ENCODE results near the gene POLR3E.

GRCh38 chr16:22285080-22285479, 12.1 kb upstream of the POLR3E start:
- TF ChIP-seq PAX5 (IDR thresholded peaks at IDR 0.05; ENCODE audit: insufficient read depth, low read length, severe bottlenecking): no peak
- no peak for TF ChIP-seq POLR2AphosphoS5 (IDR thresholded peaks at IDR 0.05; ENCODE audit: low read depth, low read length)
- no peak for TF ChIP-seq POLR2A (IDR thresholded peaks at IDR 0.05; ENCODE audit: low read depth, low read length)
- TF ChIP-seq POU2F2 (IDR thresholded peaks at IDR 0.05; ENCODE audit: low read depth, low read length): no peak
- TF ChIP-seq TAF1 (IDR thresholded peaks at IDR 0.05; ENCODE audit: low read depth, low read length): no peak
